ENCODE measurements around the gene ART5.

ART5 gene

GRCh38 chr11:3641701-3642070 is at the start of gene ART5:
TSS of gene ART5 (minus strand) at chr11:3641992. CDS start at chr11:3641862, 130 bp downstream.
- FAIRE-seq = no peak
- no peak for DNase-seq (ENCODE audit: insufficient read length, low spot score)
- TF ChIP-seq, protein P1, sequence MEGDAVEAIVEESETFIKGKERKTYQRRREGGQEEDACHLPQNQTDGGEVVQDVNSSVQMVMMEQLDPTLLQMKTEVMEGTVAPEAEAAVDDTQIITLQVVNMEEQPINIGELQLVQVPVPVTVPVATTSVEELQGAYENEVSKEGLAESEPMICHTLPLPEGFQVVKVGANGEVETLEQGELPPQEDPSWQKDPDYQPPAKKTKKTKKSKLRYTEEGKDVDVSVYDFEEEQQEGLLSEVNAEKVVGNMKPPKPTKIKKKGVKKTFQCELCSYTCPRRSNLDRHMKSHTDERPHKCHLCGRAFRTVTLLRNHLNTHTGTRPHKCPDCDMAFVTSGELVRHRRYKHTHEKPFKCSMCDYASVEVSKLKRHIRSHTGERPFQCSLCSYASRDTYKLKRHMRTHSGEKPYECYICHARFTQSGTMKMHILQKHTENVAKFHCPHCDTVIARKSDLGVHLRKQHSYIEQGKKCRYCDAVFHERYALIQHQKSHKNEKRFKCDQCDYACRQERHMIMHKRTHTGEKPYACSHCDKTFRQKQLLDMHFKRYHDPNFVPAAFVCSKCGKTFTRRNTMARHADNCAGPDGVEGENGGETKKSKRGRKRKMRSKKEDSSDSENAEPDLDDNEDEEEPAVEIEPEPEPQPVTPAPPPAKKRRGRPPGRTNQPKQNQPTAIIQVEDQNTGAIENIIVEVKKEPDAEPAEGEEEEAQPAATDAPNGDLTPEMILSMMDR (IDR thresholded peaks at IDR 0.05; ENCODE audit: insufficient read depth, missing control alignments) = no peak

DNA sequence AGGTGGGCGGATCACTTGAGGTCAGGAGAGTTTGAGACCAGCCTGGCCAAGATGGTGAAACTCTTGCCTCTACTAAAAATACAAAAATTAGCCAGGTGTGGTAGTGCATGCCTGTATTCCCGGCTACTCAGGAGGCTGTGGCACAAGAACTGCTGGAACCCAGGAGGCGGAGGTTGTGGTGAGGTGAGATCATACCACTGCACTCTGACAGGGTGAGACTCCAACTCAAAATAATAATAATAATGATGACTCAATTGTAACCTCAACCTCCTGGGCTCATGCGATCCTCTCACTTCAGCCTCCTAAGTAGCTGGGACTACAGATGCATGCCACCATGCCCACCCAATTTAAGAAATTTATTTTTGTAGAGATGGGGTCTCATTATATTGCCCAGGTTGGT is 45.0 kb upstream of the ART5 start:
- DNase-seq (ENCODE audit: insufficient read length, low spot score) (no peak), FAIRE-seq (no peak)
- TF ChIP-seq, protein P1 (IDR thresholded peaks at IDR 0.05; ENCODE audit: insufficient read depth, missing control alignments) = no peak

DNA sequence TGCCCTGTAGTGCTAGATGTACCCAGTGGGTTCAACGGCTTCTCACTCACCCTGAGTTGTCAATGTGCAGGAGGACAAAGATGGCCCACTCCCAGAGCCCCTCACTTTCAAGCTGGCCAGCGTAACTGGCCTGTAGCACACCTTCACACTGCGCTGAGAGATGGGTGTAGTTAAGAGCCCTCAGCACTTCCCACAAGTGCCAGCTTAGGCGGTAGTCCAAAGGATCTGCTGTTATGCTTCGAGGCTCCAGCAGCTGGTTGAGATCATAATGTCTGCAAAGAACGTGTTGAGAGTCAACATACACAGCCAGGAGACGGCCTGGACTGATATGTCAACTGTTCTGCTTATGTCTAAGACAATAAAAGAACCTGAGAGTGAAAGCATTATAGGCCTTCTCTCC is 44.1 kb upstream of the ART5 start:
- TF ChIP-seq, protein P1 (IDR thresholded peaks at IDR 0.05; ENCODE audit: insufficient read depth, missing control alignments) = no peak
- FAIRE-seq (no peak), DNase-seq (ENCODE audit: insufficient read length, low spot score) (no peak)

DNA sequence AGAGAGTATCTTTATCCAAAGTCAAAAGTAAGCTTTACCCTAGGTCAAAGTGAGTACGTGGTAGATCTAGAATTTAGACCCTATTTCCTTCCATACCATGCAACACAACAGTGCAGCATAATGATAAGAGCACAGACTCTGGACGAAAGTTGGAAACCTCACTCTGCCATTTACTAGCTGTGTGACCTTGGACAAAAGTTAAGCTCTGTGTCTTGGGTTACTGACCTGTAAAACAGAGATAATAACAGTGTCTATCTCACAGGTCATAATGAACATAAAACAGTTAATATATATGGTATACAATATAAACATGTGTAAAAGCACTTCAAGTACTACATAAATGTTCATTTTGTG is 43.0 kb upstream of the ART5 start:
- DNase-seq (ENCODE audit: insufficient read length, low spot score) = no peak

DNA sequence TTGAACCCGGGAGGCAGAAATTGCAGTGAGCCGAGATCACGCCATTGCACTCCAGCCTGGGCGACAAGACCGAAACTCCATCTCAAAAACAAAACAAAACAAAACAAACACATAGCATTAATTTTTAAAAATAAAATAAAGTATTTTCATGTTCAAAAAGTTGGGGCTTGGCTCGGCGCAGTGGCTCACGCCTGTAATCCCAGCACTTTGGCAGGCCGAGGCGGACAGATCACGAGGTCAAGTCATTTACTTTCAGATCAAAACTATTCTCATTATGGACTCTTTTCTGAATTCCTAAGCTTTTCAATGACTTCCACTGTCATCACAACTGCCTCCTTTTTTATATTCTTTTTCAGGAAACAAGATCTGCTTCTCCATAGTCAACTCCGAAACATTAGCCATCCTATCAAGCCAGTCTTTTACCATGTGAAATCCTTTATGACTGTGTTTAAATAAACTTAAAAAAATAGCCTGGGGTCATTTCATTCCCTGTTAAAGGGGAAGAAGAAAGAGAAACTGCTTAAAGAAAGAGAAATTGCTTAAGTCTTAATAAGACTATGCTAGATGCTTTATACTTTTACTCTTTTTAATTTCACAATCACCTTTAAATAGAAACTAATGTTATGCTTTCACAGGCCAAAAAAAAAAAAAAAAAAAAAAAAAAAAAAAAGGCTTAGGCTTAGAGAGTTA is 42.5 kb upstream of the ART5 start:
- DNase-seq (ENCODE audit: insufficient read length, low spot score) = no peak
- TF ChIP-seq, protein P1 (IDR thresholded peaks at IDR 0.05; ENCODE audit: insufficient read depth, missing control alignments) = no peak
- FAIRE-seq = no peak

More for the DNA sequence above, 43.0 kb upstream of the ART5 start:
- TF ChIP-seq, protein P1 (IDR thresholded peaks at IDR 0.05; ENCODE audit: insufficient read depth, missing control alignments) = no peak
- no peak for FAIRE-seq

DNA sequence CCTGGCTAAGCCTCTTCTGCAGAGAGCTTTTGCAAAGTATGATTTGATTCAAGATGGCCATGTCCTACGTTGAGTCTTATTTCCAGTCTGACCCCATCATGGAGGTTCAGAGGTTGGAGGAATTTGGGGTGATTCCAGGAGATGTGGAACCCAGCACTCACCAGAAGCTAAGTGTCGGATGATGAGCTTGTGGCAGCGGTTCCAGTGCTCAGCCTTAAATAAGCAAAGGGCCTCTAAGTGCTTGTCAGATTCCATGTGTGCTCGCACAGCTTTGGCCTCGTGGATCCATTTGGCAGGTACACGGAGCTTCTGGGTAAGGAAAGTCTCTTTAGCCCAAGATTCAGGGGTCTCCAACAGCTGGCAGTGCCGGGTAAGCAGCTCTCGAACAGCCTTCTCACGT is 41.2 kb upstream of the ART5 start:
- FAIRE-seq = no peak

GRCh38 chr11:3679077-3679476 is 37.3 kb upstream of the ART5 start:
- no peak for FAIRE-seq
- TF ChIP-seq, protein P1 (IDR thresholded peaks at IDR 0.05; ENCODE audit: insufficient read depth, missing control alignments) = no peak
- DNase-seq (ENCODE audit: insufficient read length, low spot score) = no peak

More for the DNA sequence above, 41.2 kb upstream of the ART5 start:
- DNase-seq (ENCODE audit: insufficient read length, low spot score) = no peak
- TF ChIP-seq, protein P1 (IDR thresholded peaks at IDR 0.05; ENCODE audit: insufficient read depth, missing control alignments) = peak; percentile 4
